A549 (cell line): Measurements from ENCODE around the gene NCOA1.

Source experiments
- JUN ChIP-seq, 2 experiments: fragments of >200 bp; sonication (Bioruptor Twin); formaldehyde crosslinking; IDR thresholded peaks; 2 replicates in 1 of 2; 3 replicates in 1 of 2; pipeline ENCODE4 v1.6.1; 2016 to 2017
- KDM1A ChIP-seq: fragments of 200-600 bp; sonication (generic); IDR thresholded peaks from 2 replicates; pipeline ENCODE4 v1.6.1; 2016; ENCODE audit warnings: low read depth, mild to moderate bottlenecking
- PHF8 ChIP-seq: fragments of 200-600 bp; sonication (generic); IDR thresholded peaks from 2 replicates; pipeline ENCODE4 v1.6.1; 2016; ENCODE audit warnings: low read depth, mild to moderate bottlenecking, antibody characterized with exemption, moderate library complexity, borderline replicate concordance
- SREBF2 ChIP-seq: fragments of 450-650 bp; IDR thresholded peaks from 2 replicates; pipeline ENCODE4 v1.6.1; 2014; ENCODE audit warnings: mild to moderate bottlenecking, moderate library complexity
- TF ChIP-seq, protein P1 (sequence below): fragments of >200 bp; sonication (Bioruptor Twin); formaldehyde crosslinking; IDR thresholded peaks from 3 replicates; pipeline ENCODE4 v1.5.1; 2016
- TF ChIP-seq, protein P2 (sequence below): fragments of 250-450 bp; sonication (Bioruptor Pico); IDR thresholded peaks from 2 replicates; pipeline ENCODE4 v1.5.0; 2021; ENCODE audit warnings: mild to moderate bottlenecking, moderate library complexity, borderline replicate concordance

DNA sequence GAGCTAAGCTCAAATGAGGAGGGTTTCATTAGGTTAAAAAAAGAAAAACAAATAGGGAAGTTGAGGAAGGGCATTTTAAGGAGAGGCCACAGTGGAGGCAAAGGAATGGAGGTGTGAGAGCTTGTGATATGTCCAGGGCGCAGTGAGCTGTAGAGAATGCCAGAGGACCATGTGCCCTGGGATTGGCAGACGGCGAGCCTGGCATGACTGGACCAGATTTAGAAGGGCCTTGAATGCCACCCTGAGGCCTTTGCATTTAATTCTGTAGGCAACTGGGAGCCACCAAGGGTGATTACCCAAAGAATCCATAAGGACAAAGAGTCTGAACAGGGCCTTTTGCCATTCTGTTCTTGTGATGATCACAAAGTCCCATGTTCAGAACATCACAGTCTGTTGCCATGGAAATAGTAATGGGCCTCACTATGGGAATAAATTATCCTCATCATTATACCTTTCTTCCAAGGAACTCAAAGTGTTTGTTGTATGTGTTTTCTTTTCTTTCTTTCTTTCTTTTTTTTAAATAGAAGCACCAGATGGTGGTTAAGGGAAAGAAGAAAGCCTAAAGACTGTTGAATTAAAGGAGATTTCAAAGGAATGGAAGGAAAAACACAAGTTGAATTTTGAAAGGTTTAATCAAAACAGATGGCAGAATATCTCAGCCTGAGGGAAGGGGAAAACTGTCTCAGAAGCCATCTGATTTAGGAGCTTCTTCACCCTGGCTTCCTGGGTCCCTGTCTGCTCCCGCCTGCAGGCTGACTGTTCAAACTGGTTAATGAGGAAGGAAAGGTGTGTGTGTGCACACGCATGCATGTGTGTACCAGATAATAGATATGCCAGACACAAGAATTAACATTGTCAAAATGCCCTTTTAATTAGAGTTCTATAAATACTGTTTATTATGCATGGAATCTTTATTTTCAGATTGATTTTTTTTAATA, 31.6 kb upstream of the NCOA1 start:
- no peak for TF ChIP-seq PHF8
- TF ChIP-seq, protein P1, sequence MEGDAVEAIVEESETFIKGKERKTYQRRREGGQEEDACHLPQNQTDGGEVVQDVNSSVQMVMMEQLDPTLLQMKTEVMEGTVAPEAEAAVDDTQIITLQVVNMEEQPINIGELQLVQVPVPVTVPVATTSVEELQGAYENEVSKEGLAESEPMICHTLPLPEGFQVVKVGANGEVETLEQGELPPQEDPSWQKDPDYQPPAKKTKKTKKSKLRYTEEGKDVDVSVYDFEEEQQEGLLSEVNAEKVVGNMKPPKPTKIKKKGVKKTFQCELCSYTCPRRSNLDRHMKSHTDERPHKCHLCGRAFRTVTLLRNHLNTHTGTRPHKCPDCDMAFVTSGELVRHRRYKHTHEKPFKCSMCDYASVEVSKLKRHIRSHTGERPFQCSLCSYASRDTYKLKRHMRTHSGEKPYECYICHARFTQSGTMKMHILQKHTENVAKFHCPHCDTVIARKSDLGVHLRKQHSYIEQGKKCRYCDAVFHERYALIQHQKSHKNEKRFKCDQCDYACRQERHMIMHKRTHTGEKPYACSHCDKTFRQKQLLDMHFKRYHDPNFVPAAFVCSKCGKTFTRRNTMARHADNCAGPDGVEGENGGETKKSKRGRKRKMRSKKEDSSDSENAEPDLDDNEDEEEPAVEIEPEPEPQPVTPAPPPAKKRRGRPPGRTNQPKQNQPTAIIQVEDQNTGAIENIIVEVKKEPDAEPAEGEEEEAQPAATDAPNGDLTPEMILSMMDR = no peak
- TF ChIP-seq JUN (IDR thresholded peaks at IDR 0.05) = no peak
- TF ChIP-seq, protein P2, sequence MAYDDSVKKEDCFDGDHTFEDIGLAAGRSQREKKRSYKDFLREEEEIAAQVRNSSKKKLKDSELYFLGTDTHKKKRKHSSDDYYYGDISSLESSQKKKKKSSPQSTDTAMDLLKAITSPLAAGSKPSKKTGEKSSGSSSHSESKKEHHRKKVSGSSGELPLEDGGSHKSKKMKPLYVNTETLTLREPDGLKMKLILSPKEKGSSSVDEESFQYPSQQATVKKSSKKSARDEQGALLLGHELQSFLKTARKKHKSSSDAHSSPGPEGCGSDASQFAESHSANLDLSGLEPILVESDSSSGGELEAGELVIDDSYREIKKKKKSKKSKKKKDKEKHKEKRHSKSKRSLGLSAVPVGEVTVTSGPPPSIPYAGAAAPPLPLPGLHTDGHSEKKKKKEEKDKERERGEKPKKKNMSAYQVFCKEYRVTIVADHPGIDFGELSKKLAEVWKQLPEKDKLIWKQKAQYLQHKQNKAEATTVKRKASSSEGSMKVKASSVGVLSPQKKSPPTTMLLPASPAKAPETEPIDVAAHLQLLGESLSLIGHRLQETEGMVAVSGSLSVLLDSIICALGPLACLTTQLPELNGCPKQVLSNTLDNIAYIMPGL (CRISPR knock-in tag) = no peak
- no peak for TF ChIP-seq KDM1A
- no peak for TF ChIP-seq SREBF2
